IgD-negative memory B cell (primary cell): ENCODE measurements around the gene ADRA2B. TPM values are rescaled to one million over a fixed set of nuclear protein-coding genes. Genes with fewer than 3 reads are reported as not detected.
"Not testable (repeated sequence)": the region's sequence is repeated elsewhere in the genome, so short reads cannot be mapped to it uniquely, and the experiment has no call there.

Source experiments
- H3K27ac Mint-ChIP-seq, 3 donors: one replicate each; pipeline ENCODE4 v1.8.0; 2020 to 2022; ENCODE audit warnings: mild to moderate bottlenecking in 3 of 3, mixed read lengths in 3 of 3, moderate library complexity in 1 of 3
- H3K27me3 Mint-ChIP-seq: one replicate; pipeline ENCODE4 v1.8.0; 2021; ENCODE audit warnings: mixed read lengths
- H3K36me3 Mint-ChIP-seq: one replicate; pipeline ENCODE4 v1.8.0; 2020; ENCODE audit warnings: mild to moderate bottlenecking, mixed read lengths
- H3K4me1 Mint-ChIP-seq, 3 donors: one replicate each; pipeline ENCODE4 v1.8.0; 2020 to 2022; ENCODE audit warnings: mixed read lengths in 3 of 3, mild to moderate bottlenecking in 1 of 3
- H3K4me3 Mint-ChIP-seq, 4 donors: one replicate each; pipeline ENCODE4 v1.8.0; 2020 to 2022; ENCODE audit warnings: mild to moderate bottlenecking in 4 of 4, mixed read lengths in 4 of 4, moderate library complexity in 3 of 4
- H3K9me3 Mint-ChIP-seq, 3 donors: one replicate each; pipeline ENCODE4 v1.8.0; 2020 to 2021; ENCODE audit warnings: mixed read lengths in 3 of 3, mild to moderate bottlenecking in 1 of 3
- polyA plus RNA-seq: library from polyadenylated mRNA; unstranded; fragments of 300-500 nt; fragmentation: Illumina TruSeq; gene quantifications from one replicate; pipeline ENCODE4 v1.2.3, GENCODE V29; 2021

The ADRA2B gene
- not detected for polyA plus RNA-seq

- Mint-ChIP-seq H3K27me3 (peaks cover 22% of the 10 kb centered on the region), H3K4me1 (peaks cover 4 to 12% (median 9%) of the 10 kb centered on the region in 3 donors), H3K27ac (peak within 1 kb of the TSS in 1 of 3 donors; percentile 87), H3K9me3 (no peaks in the 10 kb centered on the region), H3K4me3 (peak within 1 kb of the TSS; percentile 72 to 89 (median 84)), H3K36me3 (peaks cover 2% of the 10 kb centered on the region)
These were observed at the start of gene ADRA2B for GRCh38 chr2:96116424-96116878. ADRA2B (minus strand) TSS chr2:96116571; CDS start chr2:96116149, 422 bp downstream.

GRCh38 chr2:96164459-96165184 lies 48.3 kb upstream of the ADRA2B start:
- peaks cover 34 to 50% (median 39%) of the 10 kb centered on the region in 3 donors for H3K4me1 Mint-ChIP-seq
- H3K27ac Mint-ChIP-seq: peak overlapping the region; percentile 84 to 91 (median 89)
- H3K27me3 Mint-ChIP-seq: no peaks in the 10 kb centered on the region
- no peaks in the 10 kb centered on the region for H3K36me3 Mint-ChIP-seq
- H3K4me3 Mint-ChIP-seq: peak overlapping the region; percentile 73 to 92 (median 84)
- H3K9me3 Mint-ChIP-seq: no peaks in the 10 kb centered on the region

- H3K27ac Mint-ChIP-seq: peak overlapping the region; percentile 84 to 91 (median 89)
- H3K9me3 Mint-ChIP-seq: no peaks in the 10 kb centered on the region
- H3K27me3 Mint-ChIP-seq: no peaks in the 10 kb centered on the region
- no peaks in the 10 kb centered on the region for H3K36me3 Mint-ChIP-seq
- peak overlapping the region; percentile 73 to 92 (median 84) for H3K4me3 Mint-ChIP-seq
- H3K4me1 Mint-ChIP-seq: peaks cover 42 to 52% (median 45%) of the 10 kb centered on the region in 3 donors
These were observed 47.5 kb upstream of the ADRA2B start for GRCh38 chr2:96163768-96164429.

DNA sequence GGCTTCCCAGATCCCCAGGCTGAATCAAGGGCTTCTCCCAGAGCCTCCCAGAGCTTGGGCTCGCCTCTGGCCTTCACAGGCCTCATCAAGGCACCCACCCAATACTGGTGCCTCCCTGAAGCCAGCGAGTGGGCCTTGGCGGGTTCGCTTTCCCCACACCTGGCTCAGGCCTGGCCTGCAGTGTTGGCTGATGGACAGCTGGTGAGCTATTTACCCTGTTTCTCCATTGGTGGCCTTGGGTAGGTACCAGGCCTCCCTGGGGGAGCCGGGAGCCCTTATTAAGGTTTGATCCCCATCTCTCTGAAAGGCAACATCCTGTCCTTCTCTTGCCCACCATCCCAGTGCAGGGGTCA lies 47.0 kb upstream of the ADRA2B start:
- Mint-ChIP-seq H3K27me3 (no peaks in the 10 kb centered on the region), H3K4me3 (peak overlapping the region in 2 of 4 donors; percentile 21 to 92), H3K36me3 (no peaks in the 10 kb centered on the region), H3K9me3 (no peaks in the 10 kb centered on the region), H3K4me1 (peaks cover 43 to 52% (median 46%) of the 10 kb centered on the region in 3 donors), H3K27ac (peak overlapping the region in 2 of 3 donors; percentile 84 to 89)

GRCh38 chr2:96161898-96162297 lies 45.5 kb upstream of the ADRA2B start:
- no peaks in the 10 kb centered on the region for H3K36me3 Mint-ChIP-seq
- H3K27ac Mint-ChIP-seq: peak overlapping the region; percentile 61 to 89 (median 64)
- H3K4me3 Mint-ChIP-seq: peak overlapping the region in 3 of 4 donors; percentile 13 to 49 (median 35)
- H3K4me1 Mint-ChIP-seq: peaks cover 53 to 58% (median 56%) of the 10 kb centered on the region in 3 donors
- H3K27me3 Mint-ChIP-seq: no peaks in the 10 kb centered on the region
- H3K9me3 Mint-ChIP-seq: no peaks in the 10 kb centered on the region

DNA sequence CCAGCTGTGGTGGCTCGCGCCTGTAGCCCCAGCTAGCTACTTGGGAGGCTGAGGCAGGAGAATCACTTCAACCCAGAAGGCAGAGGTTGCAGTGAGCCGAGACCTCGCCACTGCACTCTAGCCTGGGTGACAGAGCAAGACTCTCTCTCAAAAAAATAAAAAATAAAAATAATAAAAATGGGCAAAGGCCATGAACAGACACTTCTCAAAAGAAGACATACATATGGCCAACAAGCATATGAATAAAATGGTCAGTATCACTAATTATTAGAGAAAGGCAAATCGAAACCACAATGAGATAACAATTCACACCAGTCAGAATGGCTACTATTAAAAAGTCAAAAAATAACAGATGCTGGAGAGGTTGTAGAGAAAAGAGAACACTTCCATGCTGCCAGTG lies 44.0 kb upstream of the ADRA2B start:
- H3K27me3 Mint-ChIP-seq, H3K27ac Mint-ChIP-seq, H3K4me3 Mint-ChIP-seq, H3K9me3 Mint-ChIP-seq, H3K36me3 Mint-ChIP-seq: not testable (repeated sequence)
- H3K4me1 Mint-ChIP-seq: peaks cover 59 to 70% (median 64%) of the 10 kb centered on the region in 3 donors

GRCh38 chr2:96159084-96159830 lies 42.9 kb upstream of the ADRA2B start:
- Mint-ChIP-seq H3K4me3 (peak overlapping the region in 3 of 4 donors; percentile 3 to 64 (median 29)), H3K9me3 (no peaks in the 10 kb centered on the region), H3K4me1 (peaks cover 53 to 61% (median 55%) of the 10 kb centered on the region in 3 donors), H3K27ac (peak overlapping the region in 2 of 3 donors; percentile 5 to 82), H3K27me3 (no peaks in the 10 kb centered on the region), H3K36me3 (no peaks in the 10 kb centered on the region)

GRCh38 chr2:96158554-96158940 lies 42.2 kb upstream of the ADRA2B start:
- H3K4me1 Mint-ChIP-seq: peaks cover 46 to 54% (median 48%) of the 10 kb centered on the region in 3 donors
- no peaks in the 10 kb centered on the region for H3K9me3 Mint-ChIP-seq
- no peaks in the 10 kb centered on the region for H3K36me3 Mint-ChIP-seq
- H3K4me3 Mint-ChIP-seq: peak overlapping the region in 2 of 4 donors; percentile 76 to 77
- H3K27me3 Mint-ChIP-seq: no peaks in the 10 kb centered on the region
- H3K27ac Mint-ChIP-seq: no peak overlapping the region

GRCh38 chr2:96157649-96158553 lies 41.5 kb upstream of the ADRA2B start:
- no peaks in the 10 kb centered on the region for H3K27me3 Mint-ChIP-seq
- H3K36me3 Mint-ChIP-seq: no peaks in the 10 kb centered on the region
- peak overlapping the region; percentile 4 to 77 (median 68) for H3K4me3 Mint-ChIP-seq
- peak overlapping the region in 2 of 3 donors; percentile 75 to 92 for H3K27ac Mint-ChIP-seq
- H3K9me3 Mint-ChIP-seq: no peaks in the 10 kb centered on the region
- H3K4me1 Mint-ChIP-seq: peaks cover 42 to 51% (median 46%) of the 10 kb centered on the region in 3 donors

DNA sequence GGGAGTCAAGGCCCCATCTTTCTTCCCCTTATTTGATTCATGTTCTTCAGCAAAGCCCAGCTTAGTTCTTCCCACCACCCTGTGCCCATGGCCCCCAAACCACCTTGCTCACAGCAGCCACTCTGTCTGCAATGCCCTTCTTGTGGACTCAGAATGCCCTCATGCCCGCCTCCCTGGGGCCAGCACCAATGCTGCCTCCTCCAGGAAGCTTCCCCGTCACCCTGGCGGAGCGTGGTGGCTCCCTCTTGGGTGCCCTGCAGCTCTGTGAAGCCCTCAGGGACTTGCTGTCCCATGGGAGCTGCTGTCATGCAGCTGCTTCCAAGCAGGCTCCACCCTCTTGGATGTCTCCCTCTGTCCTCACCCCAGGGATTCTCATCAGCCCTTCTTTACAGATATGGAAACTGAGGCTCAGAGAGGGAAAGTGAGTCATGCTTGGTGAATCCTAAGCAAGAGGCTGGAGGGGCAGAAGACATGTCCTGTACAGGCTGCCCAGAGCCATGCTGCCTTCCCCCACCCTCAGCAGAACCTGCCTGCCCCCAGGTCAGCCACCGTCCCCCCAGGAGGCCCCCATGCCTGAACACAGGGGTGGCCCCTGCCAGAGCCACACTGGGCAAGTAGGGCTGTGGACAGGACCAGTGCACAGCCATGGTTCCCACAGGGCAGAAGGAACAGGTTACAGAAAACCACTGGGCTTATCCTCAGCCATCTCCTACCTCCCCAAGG lies 40.7 kb upstream of the ADRA2B start:
- H3K9me3 Mint-ChIP-seq: no peaks in the 10 kb centered on the region
- peak overlapping the region; percentile 5 to 90 (median 69) for H3K4me3 Mint-ChIP-seq
- no peaks in the 10 kb centered on the region for H3K27me3 Mint-ChIP-seq
- peak overlapping the region in 2 of 3 donors; percentile 75 to 92 for H3K27ac Mint-ChIP-seq
- no peaks in the 10 kb centered on the region for H3K36me3 Mint-ChIP-seq
- H3K4me1 Mint-ChIP-seq: peaks cover 33 to 46% (median 39%) of the 10 kb centered on the region in 3 donors

DNA sequence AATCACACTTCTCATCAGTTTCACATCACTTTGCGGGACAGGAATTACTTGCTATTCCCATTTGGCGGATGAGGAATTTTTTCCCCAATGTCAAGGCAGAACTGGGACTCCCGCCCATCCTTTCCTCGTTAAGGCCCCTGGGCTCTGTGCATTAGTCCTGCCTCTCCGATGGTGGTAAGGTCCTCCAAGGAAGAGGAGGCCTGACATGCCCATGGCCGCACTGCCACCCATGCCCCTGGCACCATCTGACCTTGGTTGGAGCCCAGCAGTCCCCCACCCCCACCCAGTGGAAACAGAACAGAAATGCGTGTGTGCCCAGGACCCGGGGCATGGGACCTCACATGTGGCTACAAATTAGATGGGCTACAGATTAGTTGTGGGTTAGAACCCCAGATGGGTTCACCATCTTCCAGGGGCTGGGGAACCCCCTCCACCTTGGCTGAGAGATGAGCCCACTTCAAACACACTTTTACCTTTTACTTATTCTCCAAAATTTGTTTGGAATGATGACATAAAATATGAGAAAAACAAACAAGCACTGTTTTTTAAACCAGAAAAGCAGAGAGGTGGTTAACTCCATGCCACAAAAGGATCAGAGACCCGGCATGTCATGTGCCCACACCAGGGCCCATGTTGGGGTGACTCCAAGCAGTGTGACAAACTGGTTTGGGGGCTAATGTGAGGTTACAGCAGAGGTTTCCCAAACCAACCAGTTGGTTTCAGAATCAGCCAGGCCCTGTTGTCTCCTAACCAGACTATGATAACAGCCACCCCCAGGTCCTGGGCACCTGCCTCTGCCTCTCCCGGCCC lies 39.8 kb upstream of the ADRA2B start:
- Mint-ChIP-seq H3K9me3 (no peaks in the 10 kb centered on the region), H3K36me3 (no peaks in the 10 kb centered on the region), H3K27me3 (no peaks in the 10 kb centered on the region), H3K4me1 (peaks cover 30 to 42% (median 36%) of the 10 kb centered on the region in 3 donors), H3K4me3 (peak overlapping the region in 3 of 4 donors; percentile 40 to 90 (median 79)), H3K27ac (peak overlapping the region in 2 of 3 donors; percentile 39 to 75)

DNA sequence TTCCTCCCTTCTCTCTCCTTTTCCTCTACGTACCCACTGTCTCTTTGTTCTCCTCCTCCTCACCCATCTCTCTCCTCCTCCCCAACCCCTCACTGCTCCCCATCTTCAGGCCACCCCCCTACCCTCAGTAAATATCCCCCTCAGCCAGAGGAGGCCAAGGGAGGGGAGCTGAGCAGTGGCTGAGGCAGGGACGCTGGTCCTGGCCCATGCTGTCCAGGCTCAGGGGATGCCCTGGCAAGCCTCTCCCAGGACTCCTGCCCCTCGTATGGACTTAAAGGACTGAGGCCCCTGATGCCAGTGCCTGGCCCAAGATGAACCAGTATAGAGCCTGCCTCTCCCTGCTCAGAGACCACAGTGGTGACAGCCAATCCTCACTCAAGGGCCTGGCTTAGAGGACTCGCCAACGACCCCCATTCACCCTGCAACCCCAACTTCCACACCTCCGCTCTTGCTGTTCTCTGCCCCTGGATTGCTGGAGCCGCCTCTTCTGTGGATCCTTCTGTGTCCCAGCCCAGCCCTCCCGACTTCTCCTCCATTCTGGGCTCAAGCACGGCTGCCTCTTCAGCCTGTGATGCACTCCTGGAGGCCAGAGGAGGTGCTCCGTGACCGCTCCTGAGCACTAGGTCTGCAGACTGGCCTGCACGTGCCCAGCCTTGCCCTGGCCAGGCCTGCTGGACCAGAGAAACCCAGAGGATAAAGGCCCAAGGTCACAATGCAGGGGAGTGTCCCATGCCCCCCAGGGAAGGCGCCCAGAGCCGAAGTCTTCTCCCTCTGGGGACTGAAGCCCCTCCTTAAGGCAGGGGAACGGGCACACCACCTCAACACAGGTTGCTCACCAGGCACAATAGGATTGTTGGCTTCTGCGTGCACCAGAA lies 38.4 kb upstream of the ADRA2B start:
- Mint-ChIP-seq H3K4me3 (no peak overlapping the region), H3K27ac (no peak overlapping the region), H3K27me3 (no peaks in the 10 kb centered on the region), H3K4me1 (peaks cover 27 to 39% (median 27%) of the 10 kb centered on the region in 3 donors), H3K9me3 (no peaks in the 10 kb centered on the region), H3K36me3 (no peaks in the 10 kb centered on the region)
